Endodermal cell (in vitro differentiated cells): ENCODE results near the gene HCRTR1. TPM values are rescaled to one million over a fixed set of nuclear protein-coding genes. Genes with fewer than 3 reads are reported as not detected.
A peak's percentile ranks its signal among the peaks of the same experiment; 100 is the strongest.

Experiments
- DNase-seq: peaks from one replicate; pipeline ENCODE4 v3.0.0-alpha.2; 2017
- H3K27ac ChIP-seq: 2 replicates; pipeline ENCODE4 v1.5.1; 2013; ENCODE audit warnings: mild to moderate bottlenecking, low read depth, low read length, moderate library complexity
- H3K27me3 ChIP-seq: 2 replicates; pipeline ENCODE4 v1.6.1; 2013; ENCODE audit warnings: mild to moderate bottlenecking, low read length, moderate library complexity; ENCODE audit not compliant: insufficient read depth, control insufficient read depth, poor library complexity, severe bottlenecking
- H3K36me3 ChIP-seq: 2 replicates; pipeline ENCODE4 v1.7.0; 2013; ENCODE audit warnings: mild to moderate bottlenecking, low read length, moderate library complexity; ENCODE audit not compliant: control insufficient read depth, insufficient read depth
- H3K4me1 ChIP-seq: one replicate; pipeline ENCODE4 v1.7.0; 2013; ENCODE audit warnings: low read length; ENCODE audit not compliant: control insufficient read depth, insufficient read depth
- H3K4me3 ChIP-seq: 2 replicates; pipeline ENCODE4 v1.5.1; 2013; ENCODE audit warnings: mild to moderate bottlenecking, low read length, moderate library complexity
- H3K9ac ChIP-seq: 2 replicates; pipeline ENCODE4 v1.6.1; 2013; ENCODE audit warnings: mild to moderate bottlenecking, low read length, moderate library complexity; ENCODE audit not compliant: poor library complexity, severe bottlenecking; ENCODE audit errors: extremely low read depth
- H3K9me3 ChIP-seq: 2 replicates; pipeline ENCODE4 v1.6.1; 2013; ENCODE audit warnings: mild to moderate bottlenecking, low read length, moderate library complexity; ENCODE audit not compliant: control insufficient read depth
- H3K27ac Mint-ChIP-seq: 2 replicates; pipeline ENCODE4 v1.8.0; 2020; ENCODE audit warnings: mixed read lengths
- H3K27me3 Mint-ChIP-seq: 2 replicates; pipeline ENCODE4 v1.8.0; 2021; ENCODE audit warnings: mild to moderate bottlenecking, mixed read lengths; ENCODE audit not compliant: insufficient read depth
- H3K36me3 Mint-ChIP-seq: 2 replicates; pipeline ENCODE4 v1.8.0; 2020; ENCODE audit warnings: low read depth, mixed read lengths
- H3K4me1 Mint-ChIP-seq: 2 replicates; pipeline ENCODE4 v1.8.0; 2020; ENCODE audit warnings: mixed read lengths
- H3K4me3 Mint-ChIP-seq: 2 replicates; pipeline ENCODE4 v1.8.0; 2020; ENCODE audit warnings: mild to moderate bottlenecking, moderate library complexity, mixed read lengths
- H3K9me3 Mint-ChIP-seq: 2 replicates; pipeline ENCODE4 v1.8.0; 2020; ENCODE audit warnings: mild to moderate bottlenecking, mixed read lengths
- CTCF ChIP-seq: fragments of 200-600 bp; sonication (generic); conservative IDR thresholded peaks from 2 replicates; pipeline ENCODE4 v1.5.0; 2021; ENCODE audit warnings: antibody characterized with exemption, mild to moderate bottlenecking
- WGBS, 2 experiments: methylation state at CpG; one replicate each; pipeline versions ENCODE4 v1.1.5 to v1.1.7; 2013; ENCODE audit warnings: missing lambda C conversion rate in 2 of 2, mixed read lengths in 1 of 2; ENCODE audit not compliant: insufficient coverage in 1 of 2, insufficient read length in 1 of 2; 5-methylcytosine and 5-hydroxymethylcytosine counted together
- total RNA-seq, 2 donors: library from RNA; stranded (reverse); fragmentation: NEBNext Ultra II Directional in 1 of 2; extraction: Animal tissue kit (Norgen Biotek cat#: 25700) in 1 of 2; gene quantifications; 2 replicates in 1 of 2; 3 replicates in 1 of 2; pipeline ENCODE4 v1.2.1, GENCODE V29; 2021

Gene HCRTR1
- total RNA-seq, 2 donors from 2014 or later, result not detected

DNA sequence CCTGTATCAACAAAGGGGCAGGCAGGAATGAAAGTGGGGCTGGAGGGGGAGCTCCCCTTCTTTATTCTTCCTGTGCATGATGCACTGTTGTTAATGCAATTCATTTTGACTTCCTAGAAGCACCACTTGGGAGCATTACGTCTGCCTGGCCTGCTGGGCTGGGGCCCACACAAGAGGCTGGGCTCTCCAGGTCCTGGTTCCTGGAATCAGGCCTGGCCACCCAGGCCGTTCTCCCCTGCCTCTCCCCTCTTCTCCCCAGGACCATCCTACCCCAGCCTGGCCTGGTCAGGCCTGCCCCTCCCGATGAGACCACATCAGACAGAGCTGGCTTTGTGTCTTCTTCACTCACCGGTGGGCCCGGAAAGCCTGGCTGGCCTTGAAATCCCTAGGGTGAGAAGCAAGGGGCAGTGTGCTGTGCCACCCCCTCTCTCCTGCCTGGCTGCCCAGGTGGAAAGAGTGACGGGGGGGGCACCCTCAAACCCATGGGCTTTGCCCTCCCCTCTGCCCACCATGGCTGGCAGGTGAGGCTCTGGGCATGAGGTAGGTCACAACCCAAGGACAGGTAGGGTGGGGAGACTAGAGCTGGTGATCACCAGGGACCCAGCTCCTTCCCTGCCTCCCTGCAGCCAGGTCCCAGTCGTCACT is 47.9 kb downstream of the HCRTR1 start:
- no peak overlapping the region for H3K9ac ChIP-seq
- no peaks in the 10 kb centered on the region for H3K9me3 ChIP-seq
- H3K27me3 Mint-ChIP-seq, result no peaks in the 10 kb centered on the region
- H3K9me3 Mint-ChIP-seq, result no peaks in the 10 kb centered on the region
- no peaks in the 10 kb centered on the region for H3K36me3 ChIP-seq
- H3K4me3 ChIP-seq, result no peak overlapping the region
- H3K4me3 Mint-ChIP-seq, result no peak overlapping the region
- no peaks in the 10 kb centered on the region for H3K36me3 Mint-ChIP-seq
- no peaks in the 10 kb centered on the region for H3K27me3 ChIP-seq
- DNase-seq, result no peak
- no peak overlapping the region for H3K27ac Mint-ChIP-seq
- peaks cover 16% of the 10 kb centered on the region for H3K4me1 Mint-ChIP-seq
- H3K27ac ChIP-seq, result no peak overlapping the region
- H3K4me1 ChIP-seq, result peaks cover 2% of the 10 kb centered on the region
- WGBS, 2 experiments, result 89 to 100% methylated on average over 4 to 7 of the region's 7 CpGs
- no peak for TF ChIP-seq CTCF

GRCh38 chr1:31666263-31666963 is 48.9 kb downstream of the HCRTR1 start:
- no peak overlapping the region for H3K27ac Mint-ChIP-seq
- H3K4me3 ChIP-seq, result no peak overlapping the region
- H3K4me1 ChIP-seq, result peaks cover 2% of the 10 kb centered on the region
- no peaks in the 10 kb centered on the region for H3K9me3 Mint-ChIP-seq
- no peaks in the 10 kb centered on the region for H3K36me3 Mint-ChIP-seq
- H3K27ac ChIP-seq, result no peak overlapping the region
- H3K4me3 Mint-ChIP-seq, result no peak overlapping the region
- peaks cover 19% of the 10 kb centered on the region for H3K4me1 Mint-ChIP-seq
- H3K27me3 Mint-ChIP-seq, result no peaks in the 10 kb centered on the region
- no peaks in the 10 kb centered on the region for H3K9me3 ChIP-seq
- no peak for TF ChIP-seq CTCF
- H3K9ac ChIP-seq, result no peak overlapping the region
- WGBS, 2 experiments, result 74 to 77% methylated on average over 5 to 10 of the region's 10 CpGs
- no peaks in the 10 kb centered on the region for H3K27me3 ChIP-seq
- DNase-seq, result peak; percentile 50
- H3K36me3 ChIP-seq, result no peaks in the 10 kb centered on the region

DNA sequence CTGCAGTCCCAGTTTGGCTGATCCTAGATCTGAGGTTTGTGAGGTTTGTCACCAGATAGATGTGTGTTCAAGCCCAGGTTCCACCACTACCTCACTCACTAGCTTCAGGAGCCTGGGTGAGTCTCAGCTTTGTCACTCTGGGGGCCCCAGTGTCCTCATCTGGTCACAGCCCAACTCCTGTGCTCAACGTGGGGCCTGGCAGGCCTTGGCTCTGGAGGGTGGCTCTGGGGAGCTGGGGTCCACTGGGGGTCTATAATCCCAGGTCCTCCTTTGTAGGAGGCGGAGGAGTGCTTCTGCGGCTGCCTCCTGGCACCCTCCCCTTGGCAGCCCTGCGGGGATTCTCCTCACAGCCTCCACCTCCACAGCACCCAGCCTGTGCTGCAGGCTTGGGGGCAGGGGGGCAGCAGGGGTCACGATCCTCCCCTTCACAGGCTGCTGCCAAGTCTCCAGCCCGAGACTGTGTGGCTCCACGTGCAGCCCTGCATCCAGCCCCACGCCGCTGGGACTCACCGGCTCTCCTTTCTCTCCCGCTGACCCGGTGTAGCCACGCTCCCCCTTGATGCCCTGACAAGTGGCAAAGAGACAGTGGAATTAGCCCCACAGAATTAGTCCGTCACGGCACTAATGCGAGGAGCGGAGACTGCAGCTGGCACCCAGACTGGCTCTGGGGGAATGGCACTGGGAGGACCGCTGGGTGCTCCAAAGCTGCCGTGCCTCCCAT is 49.7 kb downstream of the HCRTR1 start:
- Histone ChIP-seq H3K9me3 (no peaks in the 10 kb centered on the region), H3K27me3 (no peaks in the 10 kb centered on the region), H3K9ac (no peak overlapping the region), H3K4me3 (no peak overlapping the region), H3K4me1 (peaks cover 2% of the 10 kb centered on the region), H3K36me3 (no peaks in the 10 kb centered on the region), H3K27ac (no peak overlapping the region)
- no peak for TF ChIP-seq CTCF
- 88 to 89% methylated on average over 16 to 19 of the region's 19 CpGs for WGBS, 2 experiments
- no peak overlapping the region for H3K27ac Mint-ChIP-seq
- H3K27me3 Mint-ChIP-seq, result no peaks in the 10 kb centered on the region
- H3K36me3 Mint-ChIP-seq, result no peaks in the 10 kb centered on the region
- DNase-seq, result peak; percentile 39
- H3K4me3 Mint-ChIP-seq, result no peak overlapping the region
- H3K9me3 Mint-ChIP-seq, result no peaks in the 10 kb centered on the region
- peaks cover 19% of the 10 kb centered on the region for H3K4me1 Mint-ChIP-seq
